NCI-H2081 treated with DMSO at 0.1 percent for 48 hours (cell line): ENCODE data around the gene BCHE.
A peak's percentile ranks its signal among the peaks of the same experiment; 100 is the strongest.

Experiments used
- DNase-seq: peaks from one replicate; lab custom pipeline; 2025; lab: John Stamatoyannopoulos, UW

The BCHE gene

GRCh38 chr3:165837058-165837525 lies at the start of gene BCHE:
Gene BCHE, minus strand, starts transcription at chr3:165837423. Its CDS starts 6,390 bp downstream, at chr3:165831033.
- DNase-seq, result peak; percentile 88

GRCh38 chr3:165885558-165886270 lies 48.5 kb upstream of the BCHE start:
- DNase-seq, result no peak

GRCh38 chr3:165884518-165884917 lies 47.3 kb upstream of the BCHE start:
- no peak for DNase-seq

GRCh38 chr3:165883863-165884478 lies 46.7 kb upstream of the BCHE start:
- peak; percentile 60 for DNase-seq

- DNase-seq, result no peak
These were observed 45.9 kb upstream of the BCHE start for GRCh38 chr3:165883117-165883516.

- no peak for DNase-seq
These were observed 38.4 kb upstream of the BCHE start for GRCh38 chr3:165875644-165876043.

GRCh38 chr3:165874663-165875489 lies 37.7 kb upstream of the BCHE start:
- DNase-seq, result no peak

GRCh38 chr3:165868088-165868487 lies 30.9 kb upstream of the BCHE start:
- no peak for DNase-seq

GRCh38 chr3:165859061-165859460 lies 21.8 kb upstream of the BCHE start:
- DNase-seq, result no peak

GRCh38 chr3:165855581-165855980 lies 18.4 kb upstream of the BCHE start:
- no peak for DNase-seq

- no peak for DNase-seq
These were observed 17.5 kb upstream of the BCHE start for GRCh38 chr3:165854696-165855095.

- DNase-seq, result no peak
These were observed 15.5 kb upstream of the BCHE start for GRCh38 chr3:165852711-165853110.

GRCh38 chr3:165852191-165852590 lies 15.0 kb upstream of the BCHE start:
- DNase-seq, result no peak

- no peak for DNase-seq
These were observed 8.8 kb upstream of the BCHE start for GRCh38 chr3:165846056-165846455.

GRCh38 chr3:165839296-165840076 lies 2.3 kb upstream of the BCHE start:
- DNase-seq, result no peak

GRCh38 chr3:165837801-165838200 lies 578 bp upstream of the BCHE start:
- DNase-seq, result no peak

- no peak for DNase-seq
These were observed 1.8 kb downstream of the BCHE start for GRCh38 chr3:165835431-165835830.

- DNase-seq, result no peak
These were observed 6.5 kb downstream of the BCHE start for GRCh38 chr3:165830746-165831145.

GRCh38 chr3:165827883-165828282 lies 9.3 kb downstream of the BCHE start:
- no peak for DNase-seq

- DNase-seq, result no peak
These were observed 10.0 kb downstream of the BCHE start for GRCh38 chr3:165827233-165827632.

GRCh38 chr3:165820671-165821123 lies 16.5 kb downstream of the BCHE start:
- no peak for DNase-seq

GRCh38 chr3:165817160-165817709 lies 20.0 kb downstream of the BCHE start:
- no peak for DNase-seq
